Bronchus fibroblast of lung (primary cell): ENCODE measurements around the gene MSANTD3. TPM values are rescaled to one million over a fixed set of nuclear protein-coding genes. Genes with fewer than 3 reads are reported as not detected.

Source experiments
- total RNA-seq: library from RNA; depleted of rRNA; stranded (reverse); fragments of >200 nt; gene quantifications from 2 replicates; pipeline ENCODE4 v1.2.3, GENCODE V29; 2015

MSANTD3 gene, protein sequence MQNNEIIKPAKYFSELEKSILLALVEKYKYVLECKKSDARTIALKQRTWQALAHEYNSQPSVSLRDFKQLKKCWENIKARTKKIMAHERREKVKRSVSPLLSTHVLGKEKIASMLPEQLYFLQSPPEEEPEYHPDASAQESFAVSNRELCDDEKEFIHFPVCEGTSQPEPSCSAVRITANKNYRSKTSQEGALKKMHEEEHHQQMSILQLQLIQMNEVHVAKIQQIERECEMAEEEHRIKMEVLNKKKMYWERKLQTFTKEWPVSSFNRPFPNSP
- total RNA-seq: 38.1 and 49.8 TPM in 2 replicates

DNA sequence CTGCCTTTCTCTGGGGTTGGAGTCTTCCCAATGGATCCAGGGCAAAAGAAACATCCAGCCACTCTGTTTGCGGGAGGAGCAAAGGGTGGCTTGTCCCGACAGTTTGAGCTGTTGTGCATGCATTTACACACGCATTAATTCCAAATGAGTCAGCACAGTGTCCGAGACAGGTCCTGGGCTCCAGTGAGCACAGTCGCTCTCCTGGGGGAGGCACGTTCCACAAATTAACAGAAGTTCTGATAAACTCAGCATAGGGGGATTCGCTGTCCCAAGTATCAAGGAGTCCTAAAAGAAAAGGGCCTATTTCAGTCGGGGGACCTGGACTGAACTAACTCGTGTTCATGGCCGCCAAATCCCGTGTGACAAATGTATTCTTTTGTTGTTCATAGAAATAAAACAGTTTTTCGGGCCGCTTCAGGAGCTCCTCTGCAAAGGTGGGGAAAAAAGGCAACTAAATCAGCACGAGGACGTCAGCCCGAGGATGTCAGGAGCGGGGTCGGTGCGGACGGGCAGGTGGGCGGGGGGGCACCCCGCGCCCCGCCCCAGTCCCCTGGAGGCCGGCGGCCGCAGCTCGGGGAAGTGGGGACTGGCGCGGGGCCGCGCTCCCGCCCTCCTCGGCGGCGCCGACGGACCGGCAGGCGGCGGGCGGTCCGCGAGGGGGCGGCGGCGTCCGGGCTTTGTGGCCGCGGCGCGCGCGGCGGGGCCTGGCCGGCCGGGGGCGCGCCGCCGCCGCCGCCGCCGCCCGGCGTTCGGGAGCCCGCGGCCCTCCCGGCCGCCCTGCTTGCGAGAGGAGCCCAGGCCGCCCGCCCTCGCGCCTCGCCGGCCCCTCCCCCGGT lies at the start of gene MSANTD3:
TSS of gene MSANTD3 (plus strand) at position 614 of the 836 bp plus-strand sequence. CDS start 14,796 bp downstream, outside the sequence.

DNA sequence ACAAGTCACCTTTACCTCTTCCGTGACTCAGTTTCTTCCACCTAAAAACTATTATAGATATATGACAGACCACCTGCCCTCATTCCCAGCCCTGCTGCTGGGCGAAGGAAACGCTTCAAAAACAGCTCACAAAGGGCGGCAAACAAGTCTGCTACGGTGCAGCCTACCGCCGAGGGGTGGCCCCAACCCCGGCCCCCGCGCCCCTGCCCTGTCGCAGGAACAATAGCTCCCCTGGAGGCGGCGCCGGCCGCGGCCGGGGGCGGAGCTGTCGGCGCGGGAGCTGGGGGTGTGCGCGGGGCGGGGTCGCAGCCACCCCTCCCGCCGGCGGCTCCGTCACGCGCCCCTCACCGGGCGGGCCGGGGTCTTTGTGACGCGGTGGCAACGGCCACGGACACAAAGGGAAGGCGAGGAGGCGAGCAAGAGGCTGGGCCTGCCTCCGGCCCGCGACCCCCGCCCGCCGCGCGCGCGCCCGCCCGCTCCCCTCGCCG lies 45.9 kb downstream of the MSANTD3 start, which contains the start of gene TMEFF1:
TSS of gene TMEFF1 (plus strand) at position 362 of the 488 bp plus-strand sequence. CDS start 396 bp downstream, outside the sequence.

Other genes starting within 250 kb of the MSANTD3 start
- 21.3 and 21.7 TPM in 2 replicates for gene TEX10, start 74.2 kb upstream of the MSANTD3 start, total RNA-seq
- 1.3 and 1.5 TPM in 2 replicates for gene TMEFF1, start 46.0 kb downstream of the MSANTD3 start, total RNA-seq
- 0.15 and 0.17 TPM in 2 replicates for gene CAVIN4, start 150.9 kb downstream of the MSANTD3 start, total RNA-seq